ENCODE data around the gene OSBPL3.

OSBPL3 gene

DNA sequence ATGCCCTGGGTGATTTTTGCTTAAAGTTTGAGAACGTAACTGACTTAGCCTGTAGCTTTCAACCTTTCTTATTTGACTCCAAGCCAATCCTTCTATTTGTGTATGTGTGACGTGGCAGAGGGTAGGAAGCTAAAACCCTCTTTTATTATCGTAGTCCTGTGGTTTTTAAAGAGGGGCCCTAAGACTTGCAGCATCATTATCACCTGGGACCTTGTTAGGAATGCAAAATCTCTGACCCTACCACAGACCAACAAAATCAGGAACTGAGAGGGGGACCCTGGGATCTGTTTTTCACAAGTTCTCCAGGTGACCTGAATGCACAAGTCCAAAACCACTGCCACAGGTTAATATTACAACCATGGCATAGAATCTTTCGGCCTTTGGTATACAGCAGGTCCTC, 80.1 kb downstream of the OSBPL3 start:
- Histone ChIP-seq H3K9ac (no peak overlapping the region), H3K36me3 (no peaks in the 10 kb centered on the region), H4K20me1 (peaks cover 0 to 39% (median 6%) of the 10 kb centered on the region in 11 experiments; a peak in 7 of 22 replicates), H3K4me3 (no peak overlapping the region), H3K4me1 (peaks cover 9 to 62% (median 16%) of the 10 kb centered on the region in 10 experiments; a peak in 17 of 20 replicates), H3K27me3 (no peaks in the 10 kb centered on the region), H3K9me3 (replicated peaks in 1 of 11) (peaks cover 0 to 7% (median 0%) of the 10 kb centered on the region in 11 experiments; a peak in 2 of 22 replicates), H3K4me2 (no peak overlapping the region), H3K27ac (no peak overlapping the region)
- TF ChIP-seq Cebpa-rat (IDR thresholded peaks at IDR 0.05): no peak

DNA sequence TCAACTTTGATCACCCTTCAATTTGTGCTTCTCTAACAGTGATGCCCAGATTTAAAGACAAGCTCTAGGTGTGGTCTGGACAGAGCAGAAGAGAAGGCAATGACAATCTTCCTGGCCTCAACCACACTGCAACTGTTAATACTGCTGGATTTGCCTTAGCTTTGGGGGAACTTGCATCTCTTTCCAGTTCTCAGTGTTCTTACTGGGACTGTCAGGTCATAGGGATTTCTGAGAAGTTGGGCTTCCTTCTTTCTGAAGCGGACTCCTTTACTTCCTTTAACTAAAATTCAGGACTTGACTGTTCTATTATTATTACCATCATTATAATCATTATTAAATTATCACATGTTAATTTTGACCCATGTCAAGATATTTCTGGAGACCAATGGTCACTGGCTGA, 80.8 kb downstream of the OSBPL3 start:
- H3K27ac ChIP-seq: no peak overlapping the region
- peaks cover 0 to 46% (median 6%) of the 10 kb centered on the region in 11 experiments; a peak in 8 of 22 replicates for H4K20me1 ChIP-seq
- no peak overlapping the region for H3K9ac ChIP-seq
- no peak for TF ChIP-seq Cebpa-rat (IDR thresholded peaks at IDR 0.05)
- no peaks in the 10 kb centered on the region for H3K27me3 ChIP-seq
- H3K4me3 ChIP-seq: no peak overlapping the region
- H3K4me2 ChIP-seq: peak overlapping the region in 5 of 11 experiments; percentile 16 to 69 (median 30); a peak in 7 of 22 replicates
- H3K36me3 ChIP-seq: no peaks in the 10 kb centered on the region
- peaks cover 9 to 60% (median 16%) of the 10 kb centered on the region in 10 experiments; a peak in 17 of 20 replicates for H3K4me1 ChIP-seq
- H3K9me3 ChIP-seq (replicated peaks in 1 of 11): peaks cover 0 to 7% (median 0%) of the 10 kb centered on the region in 11 experiments; a peak in 2 of 22 replicates

GRCh38 chr7:24898691-24899090, 81.3 kb downstream of the OSBPL3 start:
- H3K36me3 ChIP-seq: no peaks in the 10 kb centered on the region
- no peaks in the 10 kb centered on the region for H3K27me3 ChIP-seq
- no peak overlapping the region for H3K4me3 ChIP-seq
- peak overlapping the region in 5 of 11 experiments; percentile 16 to 69 (median 30); a peak in 8 of 22 replicates for H3K4me2 ChIP-seq
- H3K9me3 ChIP-seq (replicated peaks in 1 of 11): peaks cover 0 to 7% (median 0%) of the 10 kb centered on the region in 11 experiments; a peak in 2 of 22 replicates
- no peak overlapping the region for H3K9ac ChIP-seq
- no peak overlapping the region for H3K27ac ChIP-seq
- no peak for TF ChIP-seq Cebpa-rat (IDR thresholded peaks at IDR 0.05)
- H4K20me1 ChIP-seq: peaks cover 0 to 47% (median 6%) of the 10 kb centered on the region in 11 experiments; a peak in 8 of 22 replicates
- peaks cover 9 to 60% (median 16%) of the 10 kb centered on the region in 10 experiments; a peak in 17 of 20 replicates for H3K4me1 ChIP-seq

GRCh38 chr7:24896031-24896501, 83.9 kb downstream of the OSBPL3 start:
- Histone ChIP-seq H4K20me1 (peaks cover 0 to 38% (median 6%) of the 10 kb centered on the region in 11 experiments; a peak in 8 of 22 replicates), H3K9ac (no peak overlapping the region)

GRCh38 chr7:24894429-24895221, 85.4 kb downstream of the OSBPL3 start:
- Histone ChIP-seq H3K4me3 (no peak overlapping the region), H3K36me3 (peaks cover 0 to 28% (median 10%) of the 10 kb centered on the region in 11 experiments; a peak in 11 of 22 replicates), H3K27ac (no peak overlapping the region), H3K9ac (no peak overlapping the region), H3K9me3 (replicated peaks in 1 of 11) (no peaks in the 10 kb centered on the region), H4K20me1 (peaks cover 0 to 32% (median 6%) of the 10 kb centered on the region in 11 experiments; a peak in 8 of 22 replicates), H3K27me3 (no peaks in the 10 kb centered on the region), H3K4me2 (0 out of 22 replicates have a peak overlapping the region, but pooled peaks of 1 of the 11 experiments have one; percentile 11), H3K4me1 (peaks cover 9 to 39% (median 15%) of the 10 kb centered on the region in 10 experiments; a peak in 17 of 20 replicates)
- no peak for TF ChIP-seq Cebpa-rat (IDR thresholded peaks at IDR 0.05)

More at GRCh38 chr7:24896031-24896501, 83.9 kb downstream of the OSBPL3 start:
- peak overlapping the region in 7 of 11 experiments; percentile 0 to 69 (median 13); a peak in 8 of 22 replicates for H3K4me2 ChIP-seq
- H3K27ac ChIP-seq: no peak overlapping the region
- peaks cover 9 to 42% (median 16%) of the 10 kb centered on the region in 10 experiments; a peak in 17 of 20 replicates for H3K4me1 ChIP-seq
- H3K27me3 ChIP-seq: no peaks in the 10 kb centered on the region
- no peak for TF ChIP-seq Cebpa-rat (IDR thresholded peaks at IDR 0.05)
- peaks cover 0 to 4% (median 0%) of the 10 kb centered on the region in 11 experiments; a peak in 2 of 22 replicates for H3K9me3 ChIP-seq (replicated peaks in 1 of 11)
- H3K4me3 ChIP-seq: no peak overlapping the region
- peaks cover 0 to 14% (median 5%) of the 10 kb centered on the region in 11 experiments; a peak in 10 of 22 replicates for H3K36me3 ChIP-seq

DNA sequence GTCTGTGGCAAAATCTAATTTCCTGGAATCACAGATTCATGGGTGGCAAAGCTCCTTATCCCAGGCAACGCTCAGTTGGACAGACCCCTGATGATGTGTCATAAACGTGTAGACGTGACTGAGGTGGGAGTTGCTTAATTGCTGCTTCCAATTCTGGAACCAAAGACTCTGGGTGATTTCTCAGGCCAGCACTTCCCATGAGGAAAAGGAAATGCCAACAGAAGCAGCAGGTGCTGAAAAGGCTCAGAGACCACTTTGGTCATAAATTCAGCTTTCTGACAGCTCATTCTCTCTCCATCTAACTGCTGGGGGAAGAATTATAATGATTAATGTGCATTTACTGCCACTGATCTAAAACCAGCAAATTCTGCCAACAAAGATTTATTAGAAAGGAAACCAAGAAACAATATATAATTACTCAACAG, 88.7 kb downstream of the OSBPL3 start:
- no peak for TF ChIP-seq Cebpa-rat (IDR thresholded peaks at IDR 0.05)
- Histone ChIP-seq H3K4me2 (no peak overlapping the region; a peak in 1 of 22 replicates), H3K4me3 (no peak overlapping the region), H3K4me1 (peaks cover 0 to 18% (median 10%) of the 10 kb centered on the region in 10 experiments; a peak in 14 of 20 replicates), H4K20me1 (peaks cover 0 to 19% (median 6%) of the 10 kb centered on the region in 11 experiments; a peak in 8 of 22 replicates), H3K9ac (no peak overlapping the region), H3K9me3 (replicated peaks in 1 of 11) (no peaks in the 10 kb centered on the region), H3K27ac (no peak overlapping the region), H3K36me3 (peaks cover 0 to 43% (median 10%) of the 10 kb centered on the region in 11 experiments; a peak in 11 of 22 replicates), H3K27me3 (no peaks in the 10 kb centered on the region)

- TF ChIP-seq Cebpa-rat (IDR thresholded peaks at IDR 0.05): no peak
- Histone ChIP-seq H3K4me1 (peaks cover 2 to 22% (median 16%) of the 10 kb centered on the region in 10 experiments; a peak in 19 of 20 replicates), H3K36me3 (peaks cover 0 to 44% (median 10%) of the 10 kb centered on the region in 11 experiments; a peak in 11 of 22 replicates), H3K9ac (no peak overlapping the region), H3K27ac (no peak overlapping the region), H3K4me2 (no peak overlapping the region), H4K20me1 (peaks cover 0 to 5% (median 0%) of the 10 kb centered on the region in 11 experiments; a peak in 5 of 22 replicates), H3K4me3 (no peak overlapping the region), H3K27me3 (no peaks in the 10 kb centered on the region), H3K9me3 (replicated peaks in 1 of 11) (no peaks in the 10 kb centered on the region)
Observed at GRCh38 chr7:24889611-24890010, 90.4 kb downstream of the OSBPL3 start.

DNA sequence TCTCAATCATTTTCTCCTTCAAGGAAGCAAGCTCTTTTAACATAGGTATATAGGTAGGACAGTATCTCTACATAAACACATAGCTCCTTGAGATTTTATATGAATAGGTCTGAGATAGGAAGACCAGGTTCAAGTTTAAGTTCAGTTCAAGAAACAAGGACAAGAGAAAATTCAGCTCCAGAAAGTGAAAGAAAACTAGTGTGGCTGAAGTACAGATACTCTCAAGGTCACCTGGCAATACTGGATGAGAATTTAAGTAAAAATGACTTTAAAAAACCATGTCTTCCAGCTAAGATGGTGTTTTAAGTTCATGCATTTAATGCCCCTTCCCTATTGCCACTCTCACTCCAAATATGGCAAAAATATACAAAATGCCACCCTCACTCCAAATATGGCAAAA, 91.3 kb downstream of the OSBPL3 start:
- H3K27ac ChIP-seq: no peak overlapping the region
- no peak for TF ChIP-seq Cebpa-rat (IDR thresholded peaks at IDR 0.05)
- H3K4me2 ChIP-seq: no peak overlapping the region
- H3K4me3 ChIP-seq: no peak overlapping the region
- no peaks in the 10 kb centered on the region for H3K27me3 ChIP-seq
- H3K4me1 ChIP-seq: peaks cover 12 to 31% (median 26%) of the 10 kb centered on the region in 10 experiments
- peaks cover 0 to 44% (median 10%) of the 10 kb centered on the region in 11 experiments; a peak in 12 of 22 replicates for H3K36me3 ChIP-seq
- H3K9ac ChIP-seq: no peak overlapping the region
- H4K20me1 ChIP-seq: no peaks in the 10 kb centered on the region; a peak in 2 of 22 replicates
- H3K9me3 ChIP-seq (replicated peaks in 1 of 11): no peaks in the 10 kb centered on the region
